Liver (tissue), 9 donors: Measurements from ENCODE around the gene BPI. TPM values are rescaled to one million over a fixed set of nuclear protein-coding genes. Genes with fewer than 3 reads are reported as not detected.

Source experiments
- DNase-seq: peaks from one replicate; pipeline ENCODE4 v3.0.0-alpha.2; 2017; ENCODE audit warnings: low spot score
- H3K27ac ChIP-seq, 2 donors: one replicate each; pipeline ENCODE4 v1.7.0; 2013; ENCODE audit warnings: inconsistent platforms in 2 of 2, low read length in 2 of 2, control low read depth in 1 of 2, low read depth in 1 of 2, mild to moderate bottlenecking in 1 of 2
- H3K27me3 ChIP-seq, 4 donors: one replicate each; pipeline versions ENCODE4 v1.6.1 to v1.7.0; 2013; ENCODE audit warnings: low read length in 3 of 4, inconsistent platforms in 1 of 4, mild to moderate bottlenecking in 1 of 4, moderate library complexity in 1 of 4; ENCODE audit not compliant: control insufficient read depth in 4 of 4, insufficient read depth in 4 of 4
- H3K36me3 ChIP-seq, 4 donors: one replicate each; pipeline versions ENCODE4 v1.6.1 to v1.7.0; 2013; ENCODE audit warnings: low read length in 3 of 4, mild to moderate bottlenecking in 3 of 4, low read depth in 1 of 4, moderate library complexity in 1 of 4; ENCODE audit not compliant: control insufficient read depth in 4 of 4, insufficient read depth in 3 of 4
- H3K4me1 ChIP-seq, 4 donors: one replicate each; pipeline versions ENCODE4 v1.6.1 to v1.7.0; 2013; ENCODE audit warnings: low read length in 3 of 4, mild to moderate bottlenecking in 3 of 4, moderate library complexity in 1 of 4; ENCODE audit not compliant: control insufficient read depth in 4 of 4, insufficient read depth in 4 of 4
- H3K4me3 ChIP-seq, 3 donors: one replicate each; pipeline versions ENCODE4 v1.6.1 to v1.7.0; 2013; ENCODE audit warnings: low read length in 3 of 3, control low read depth in 1 of 3, low read depth in 1 of 3, mild to moderate bottlenecking in 1 of 3
- H3K9ac ChIP-seq, 2 donors: one replicate each; pipeline ENCODE4 v1.7.0; 2013; ENCODE audit warnings: low read length in 2 of 2, mild to moderate bottlenecking in 2 of 2, moderate library complexity in 2 of 2, control low read depth in 1 of 2, low read depth in 1 of 2
- H3K9me3 ChIP-seq, 4 donors: one replicate each; pipeline versions ENCODE4 v1.6.1 to v1.7.0; 2013; ENCODE audit warnings: low read length in 3 of 4; ENCODE audit not compliant: control insufficient read depth in 4 of 4
- ATF3 ChIP-seq: IDR thresholded peaks from 2 replicates; pipeline ENCODE4 v1.6.1; 2016; ENCODE audit warnings: antibody characterized with exemption
- CTCF ChIP-seq: fragments of 150-350 bp; IDR thresholded peaks from 2 replicates; pipeline ENCODE4 v1.5.1; 2017; ENCODE audit warnings: improper control_type of control experiment, low read depth, low read length; ENCODE audit not compliant: missing input control
- EGR1 ChIP-seq, 2 donors: IDR thresholded peaks; 2 replicates each; pipeline ENCODE4 v1.6.1; 2016 to 2018; ENCODE audit warnings: antibody characterized with exemption in 2 of 2, low read depth in 2 of 2
- FOXA1 ChIP-seq: IDR thresholded peaks from 2 replicates; pipeline ENCODE4 v1.6.1; 2016; ENCODE audit warnings: antibody characterized with exemption
- FOXA2 ChIP-seq: IDR thresholded peaks from 2 replicates; pipeline ENCODE4 v1.6.1; 2016; ENCODE audit warnings: antibody characterized with exemption
- GABPA ChIP-seq, 2 donors: IDR thresholded peaks in 1 of 2; conservative IDR thresholded peaks in 1 of 2; 2 replicates each; pipeline ENCODE4 v1.6.1; 2016; ENCODE audit warnings: antibody characterized with exemption in 2 of 2, mild to moderate bottlenecking in 1 of 2, moderate library complexity in 1 of 2
- HNF4G ChIP-seq: IDR thresholded peaks from 2 replicates; pipeline ENCODE4 v1.6.1; 2016; ENCODE audit warnings: antibody characterized with exemption
- JUND ChIP-seq, 2 donors: IDR thresholded peaks; 2 replicates each; pipeline ENCODE4 v1.6.1; 2016; ENCODE audit warnings: antibody characterized with exemption in 2 of 2
- MAX ChIP-seq: IDR thresholded peaks from 2 replicates; pipeline ENCODE4 v1.6.1; 2016; ENCODE audit warnings: antibody characterized with exemption
- NR2F2 ChIP-seq: IDR thresholded peaks from 2 replicates; pipeline ENCODE4 v1.6.1; 2016; ENCODE audit warnings: antibody characterized with exemption
- RAD21 ChIP-seq, 2 donors: IDR thresholded peaks; 2 replicates each; pipeline ENCODE4 v1.6.1; 2016; ENCODE audit warnings: antibody characterized with exemption in 2 of 2, mild to moderate bottlenecking in 2 of 2
- REST ChIP-seq: IDR thresholded peaks from 2 replicates; pipeline ENCODE4 v1.6.1; 2016; ENCODE audit warnings: antibody characterized with exemption, mild to moderate bottlenecking
- RXRA ChIP-seq, 2 donors: IDR thresholded peaks; 2 replicates each; pipeline ENCODE4 v1.6.1; 2017 to 2018; ENCODE audit warnings: antibody characterized with exemption in 2 of 2, mild to moderate bottlenecking in 1 of 2
- SP1 ChIP-seq: IDR thresholded peaks from 2 replicates; pipeline ENCODE4 v1.6.1; 2018; ENCODE audit warnings: antibody characterized with exemption, mild to moderate bottlenecking
- TAF1 ChIP-seq: conservative IDR thresholded peaks from 2 replicates; pipeline ENCODE4 v1.6.1; 2016; ENCODE audit warnings: antibody characterized with exemption, mild to moderate bottlenecking
- YY1 ChIP-seq: IDR thresholded peaks from 2 replicates; pipeline ENCODE4 v1.6.1; 2016; ENCODE audit warnings: antibody characterized with exemption, mild to moderate bottlenecking
- ZBTB33 ChIP-seq: IDR thresholded peaks from 2 replicates; pipeline ENCODE4 v1.6.1; 2016; ENCODE audit warnings: antibody characterized with exemption
- WGBS: extraction: QIAGEN DNeasy Blood & Tissue Kit; methylation state at CpG from one replicate; pipeline ENCODE4 v1.1.7; 2013; 5-methylcytosine and 5-hydroxymethylcytosine counted together
- polyA plus RNA-seq, 2 donors: library from polyadenylated mRNA; stranded (reverse) in 1 of 2; unstranded in 1 of 2; fragments of 200-250 nt in 1 of 2; fragments of >200 nt in 1 of 2; fragmentation: Nextera tagmentation in 1 of 2; extraction: Ambion mirVana in 1 of 2; gene quantifications; one replicate each; pipeline versions ENCODE4 v1.2.1 to v1.2.3, GENCODE V29; 2013 to 2015
- total RNA-seq, 2 donors: library from RNA; depleted of rRNA; stranded (reverse); fragments of >200 nt; gene quantifications; one replicate each; pipeline ENCODE4 v1.2.3, GENCODE V29; 2014
- donor health status: healthy.
- donor health status: healthy.
- donor health status: healthy.
- donor health status: healthy.
- donor health status: healthy.

BPI gene
- total and polyA plus RNA-seq, 4 donors = 0.08 to 10.3 (median 0.37) TPM; not detected in 1

GRCh38 chr20:38344107-38344701 lies 40.2 kb downstream of the BPI start:
- no peaks in the 10 kb centered on the region for H3K27me3 ChIP-seq
- peaks cover 9 to 70% (median 52%) of the 10 kb centered on the region in 4 donors for H3K4me1 ChIP-seq
- 80% methylated on average over 5 of the region's 5 CpGs for WGBS
- TF ChIP-seq ATF3 = peak; percentile 1
- no peak for TF ChIP-seq ZBTB33
- TF ChIP-seq REST = no peak
- no peak for TF ChIP-seq RXRA (IDR thresholded peaks at IDR 0.05)
- H3K9ac ChIP-seq = no peak overlapping the region
- H3K36me3 ChIP-seq = peaks cover 0 to 6% (median 2%) of the 10 kb centered on the region in 4 donors
- peak overlapping the region in 2 of 3 donors; percentile 3 to 25 for H3K4me3 ChIP-seq
- no peak for DNase-seq
- peak overlapping the region; percentile 95 to 98 for H3K27ac ChIP-seq
- H3K9me3 ChIP-seq = no peaks in the 10 kb centered on the region

GRCh38 chr20:38345643-38346042 lies 41.7 kb downstream of the BPI start:
- Histone ChIP-seq H3K4me1 (peaks cover 5 to 71% (median 49%) of the 10 kb centered on the region in 4 donors), H3K4me3 (peak overlapping the region in 2 of 3 donors; percentile 57 to 72)
- DNase-seq = no peak
- peak in 1 of 2 donors; percentile 48 for TF ChIP-seq RXRA (IDR thresholded peaks at IDR 0.05)
- no peak for TF ChIP-seq REST
- peak; percentile 40 for TF ChIP-seq HNF4G
- no peak for TF ChIP-seq GABPA (IDR thresholded peaks at IDR 0.05 in 1 of 2, conservative IDR thresholded peaks at IDR 0.05 in 1 of 2)
- TF ChIP-seq ATF3 = peak; percentile 21
- peak; percentile 47 for TF ChIP-seq MAX
- TF ChIP-seq JUND (IDR thresholded peaks at IDR 0.05) = peak; percentile 46 to 50
- peak; percentile 43 for TF ChIP-seq ZBTB33
- peak in 1 of 2 donors; percentile 5 for TF ChIP-seq RAD21 (IDR thresholded peaks at IDR 0.05)
- no peak for TF ChIP-seq CTCF
- peak in 1 of 2 donors; percentile 65 for TF ChIP-seq EGR1 (IDR thresholded peaks at IDR 0.05; ENCODE audit: low read depth in 2 of 2)
- no peak for TF ChIP-seq NR2F2
- no peak for TF ChIP-seq YY1
- no peak for TF ChIP-seq TAF1
- TF ChIP-seq FOXA2 = peak; percentile 34
- peak; percentile 68 for TF ChIP-seq SP1
- no peak for TF ChIP-seq FOXA1

More at GRCh38 chr20:38345643-38346042, 41.7 kb downstream of the BPI start:
- peak overlapping the region; percentile 95 to 98 for H3K27ac ChIP-seq
- H3K27me3 ChIP-seq = no peaks in the 10 kb centered on the region
- H3K36me3 ChIP-seq = peaks cover 0 to 19% (median 5%) of the 10 kb centered on the region in 4 donors
- H3K9ac ChIP-seq = peak overlapping the region; percentile 48 to 93
- 16% methylated on average over 2 of the region's 2 CpGs for WGBS
- no peaks in the 10 kb centered on the region for H3K9me3 ChIP-seq
